Activated gamma-delta T cell treated with Interleukin-2 at 50 U/mL for 16 hours (primary cell): ENCODE data around the gene KIF25.

ENCODE experiments used
- DNase-seq: peaks from one replicate; pipeline ENCODE4 v3.0.0-alpha.2; 2020

KIF25 gene

GRCh38 chr6:168039301-168039700 is 41.8 kb downstream of the KIF25 start:
- DNase-seq, result no peak

GRCh38 chr6:168039849-168040248 is 42.4 kb downstream of the KIF25 start:
- no peak for DNase-seq

- DNase-seq, result no peak
These were observed 43.5 kb downstream of the KIF25 start for GRCh38 chr6:168040856-168041496.

- DNase-seq, result no peak
These were observed 44.5 kb downstream of the KIF25 start for GRCh38 chr6:168041928-168042327.

GRCh38 chr6:168042426-168043192 is 45.1 kb downstream of the KIF25 start:
- DNase-seq, result no peak

GRCh38 chr6:168043193-168043847 is 45.8 kb downstream of the KIF25 start:
- DNase-seq, result no peak

GRCh38 chr6:168043848-168044415 is 46.5 kb downstream of the KIF25 start:
- no peak for DNase-seq

- no peak for DNase-seq
These were observed 47.2 kb downstream of the KIF25 start for GRCh38 chr6:168044521-168045130.

- no peak for DNase-seq
These were observed 47.7 kb downstream of the KIF25 start for GRCh38 chr6:168045141-168045691.

- no peak for DNase-seq
These were observed 48.5 kb downstream of the KIF25 start for GRCh38 chr6:168045706-168046620.

GRCh38 chr6:168046696-168047095 is 49.2 kb downstream of the KIF25 start:
- no peak for DNase-seq

GRCh38 chr6:168047841-168048723 is 50.6 kb downstream of the KIF25 start:
- DNase-seq, result no peak

GRCh38 chr6:168048724-168049025 is 51.2 kb downstream of the KIF25 start:
- no peak for DNase-seq

GRCh38 chr6:168049277-168049676 is 51.8 kb downstream of the KIF25 start:
- DNase-seq, result no peak

GRCh38 chr6:168049706-168050224 is 52.3 kb downstream of the KIF25 start:
- no peak for DNase-seq

GRCh38 chr6:168050225-168050880 is 52.9 kb downstream of the KIF25 start:
- no peak for DNase-seq

- DNase-seq, result no peak
These were observed 53.6 kb downstream of the KIF25 start for GRCh38 chr6:168050881-168051586.

GRCh38 chr6:168051648-168052047 is 54.2 kb downstream of the KIF25 start:
- no peak for DNase-seq

- no peak for DNase-seq
These were observed 54.9 kb downstream of the KIF25 start for GRCh38 chr6:168052291-168052891.
